Airway epithelial cell (primary cell): ENCODE measurements around the gene CAPZA3. TPM values are rescaled to one million over a fixed set of nuclear protein-coding genes. Genes with fewer than 3 reads are reported as not detected.

Experiments
- total RNA-seq: library from RNA; depleted of rRNA; stranded (reverse); fragments of >200 nt; gene quantifications from 2 replicates; pipeline ENCODE4 v1.2.3, GENCODE V29; 2015

CAPZA3 gene, protein sequence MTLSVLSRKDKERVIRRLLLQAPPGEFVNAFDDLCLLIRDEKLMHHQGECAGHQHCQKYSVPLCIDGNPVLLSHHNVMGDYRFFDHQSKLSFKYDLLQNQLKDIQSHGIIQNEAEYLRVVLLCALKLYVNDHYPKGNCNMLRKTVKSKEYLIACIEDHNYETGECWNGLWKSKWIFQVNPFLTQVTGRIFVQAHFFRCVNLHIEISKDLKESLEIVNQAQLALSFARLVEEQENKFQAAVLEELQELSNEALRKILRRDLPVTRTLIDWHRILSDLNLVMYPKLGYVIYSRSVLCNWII
- not detected in 2 replicates for total RNA-seq

GRCh38 chr12:18737819-18738218 lies at the start of gene CAPZA3, which contains the start of gene PLCZ1:
CAPZA3 (plus strand) TSS chr12:18738119; CDS start chr12:18738269, 150 bp downstream.
PLCZ1 (minus strand) TSS chr12:18738012; CDS start chr12:18737371, 641 bp downstream.

Other genes starting within 250 kb of the CAPZA3 start
- not detected in 2 replicates for gene PLCZ1, start 107 bp upstream of the CAPZA3 start, total RNA-seq